HCT116 (cell line): Measurements from ENCODE around the gene FGD4. TPM values are rescaled to one million over a fixed set of nuclear protein-coding genes. Genes with fewer than 3 reads are reported as not detected.

ENCODE experiments used
- ATAC-seq: fragments of 200-7000 bp; cut with Tn5 transposase; 2 replicates; pipeline ENCODE4 v1.9.1; 2020; ENCODE audit warnings: mild to moderate bottlenecking, moderate library complexity
- BruUV-seq: library from RNA; stranded (reverse); fragments of 400-500 nt; replicated peaks from 2 replicates; lab custom pipeline; 2021; lab: Mats Ljungman, UMichigan
- CTCF ChIA-PET: fragments of 300-600 bp; sonication (Branson Sonifier 250); formaldehyde crosslinking; loops from one replicate; lab custom pipeline; 2021; ENCODE audit warnings: antibody characterized with exemption; lab: Charles Lee
- POLR2A ChIA-PET: fragments of 300-600, 350-600 bp; sonication (Branson Sonifier 250); formaldehyde crosslinking; loops from one replicate; lab custom pipeline; 2021; ENCODE audit warnings: antibody characterized with exemption; lab: Charles Lee
- RAD21 ChIA-PET, 2 experiments: fragments of 300-600 bp; sonication (Branson Sonifier 250); formaldehyde crosslinking; loops; one replicate each; lab custom pipeline; 2023; ENCODE audit warnings: low total read pairs in 2 of 2; ENCODE audit not compliant: uncharacterized antibody in 2 of 2, unreplicated experiment in 2 of 2, low non-redundant PET in 1 of 2; lab: Charles Lee
- DNase-seq: peaks from one replicate; pipeline ENCODE4 v3.0.0-alpha.2; 2010; ENCODE audit warnings: low read depth, low spot score
- H2AFZ ChIP-seq: fragments of 200-600 bp; shearing (Covaris generic), sonication (generic); 2 replicates; pipeline ENCODE4 v1.6.1; 2017; ENCODE audit warnings: low read depth, mixed run types, mixed read lengths, antibody characterized with exemption, low read length; ENCODE audit not compliant: poor library complexity, severe bottlenecking
- H3K27ac ChIP-seq: 2 replicates; pipeline ENCODE4 v1.5.1; 2012; ENCODE audit warnings: low read depth, low read length
- H3K27me3 ChIP-seq: fragments of 200-600 bp; sonication (generic); 2 replicates; pipeline ENCODE4 v1.6.1; 2016; ENCODE audit warnings: mixed run types, low read length, mixed read lengths; ENCODE audit not compliant: insufficient read depth
- H3K36me3 ChIP-seq, 2 experiments: fragments of 200-500 bp in 1 of 2; fragments of 200-600 bp in 1 of 2; sonication (Bioruptor generic) in 1 of 2; sonication (generic) in 1 of 2; 2 replicates each; pipeline versions ENCODE4 v1.5.1 to v1.6.1; 2014 to 2016; ENCODE audit warnings: low read length in 2 of 2, inconsistent platforms in 1 of 2, mixed read lengths in 1 of 2, mixed run types in 1 of 2; ENCODE audit not compliant: insufficient read depth in 2 of 2, control insufficient read depth in 1 of 2
- H3K4me1 ChIP-seq, 2 experiments: fragments of 200-600 bp in 1 of 2; sonication (generic) in 1 of 2; 2 replicates each; pipeline versions ENCODE4 v1.5.1 to v1.6.1; 2012 to 2017; ENCODE audit warnings: low read length in 2 of 2, inconsistent platforms in 1 of 2, mild to moderate bottlenecking in 1 of 2, mixed read lengths in 1 of 2, mixed run types in 1 of 2, moderate library complexity in 1 of 2; ENCODE audit not compliant: insufficient read depth in 2 of 2, control insufficient read depth in 1 of 2
- H3K4me2 ChIP-seq: fragments of 200-600 bp; sonication (generic); 2 replicates; pipeline ENCODE4 v1.6.1; 2017; ENCODE audit warnings: mixed run types, low read length, mixed read lengths
- H3K4me3 ChIP-seq, 2 experiments: fragments of 200-600 bp in 1 of 2; sonication (generic) in 1 of 2; replicated peaks in 1 of 2; 2 replicates each; pipeline ENCODE4 v1.5.1; 2011 to 2016; ENCODE audit warnings: low read length in 2 of 2, control low read depth in 1 of 2, low read depth in 1 of 2, mild to moderate bottlenecking in 1 of 2, mixed read lengths in 1 of 2, mixed run types in 1 of 2
- H3K79me2 ChIP-seq: fragments of 200-600 bp; sonication (generic); 2 replicates; pipeline ENCODE4 v1.6.1; 2017; ENCODE audit warnings: mild to moderate bottlenecking, mixed run types, low read length, moderate library complexity, mixed read lengths; ENCODE audit not compliant: insufficient read depth
- H3K9ac ChIP-seq: fragments of 200-600 bp; sonication (generic); 2 replicates; pipeline ENCODE4 v1.6.1; 2016; ENCODE audit warnings: low read length, mixed read lengths
- H3K9me2 ChIP-seq: fragments of 200-600 bp; sonication (generic), shearing (Covaris generic); 2 replicates; pipeline ENCODE4 v1.6.1; 2017; ENCODE audit warnings: mixed run types, mild to moderate bottlenecking, moderate library complexity; ENCODE audit not compliant: insufficient read depth
- H3K9me3 ChIP-seq, 2 experiments: fragments of 200-500 bp in 1 of 2; fragments of 200-600 bp in 1 of 2; sonication (Bioruptor generic) in 1 of 2; sonication (generic) in 1 of 2; 2 replicates each; pipeline ENCODE4 v1.6.1; 2014 to 2017; ENCODE audit warnings: low read length in 2 of 2, mixed read lengths in 2 of 2, inconsistent platforms in 1 of 2, low read depth in 1 of 2, mild to moderate bottlenecking in 1 of 2, mixed run types in 1 of 2, moderate library complexity in 1 of 2; ENCODE audit not compliant: control insufficient read depth in 1 of 2, insufficient read depth in 1 of 2
- H4K20me1 ChIP-seq: fragments of 200-600 bp; sonication (generic), shearing (Covaris generic); 2 replicates; pipeline ENCODE4 v1.6.1; 2017; ENCODE audit warnings: mixed run types, mild to moderate bottlenecking, moderate library complexity; ENCODE audit not compliant: insufficient read depth
- ATF3 ChIP-seq: IDR thresholded peaks from 2 replicates; pipeline ENCODE4 v1.6.1; 2012
- EZH2phosphoT487 ChIP-seq: fragments of 200-600 bp; IDR thresholded peaks from 2 replicates; pipeline ENCODE4 v1.6.1; 2018; ENCODE audit warnings: antibody characterized with exemption, borderline replicate concordance
- FOSL1 ChIP-seq: IDR thresholded peaks from 2 replicates; pipeline ENCODE4 v1.6.1; 2012; ENCODE audit warnings: low read depth
- MAX ChIP-seq: IDR thresholded peaks from 2 replicates; pipeline ENCODE4 v1.6.1; 2012
- SP1 ChIP-seq: IDR thresholded peaks from 2 replicates; pipeline ENCODE4 v1.6.1; 2012; ENCODE audit warnings: low read depth
- ZFX ChIP-seq: fragments of 450-650 bp; IDR thresholded peaks from 2 replicates; pipeline ENCODE4 v1.6.1; 2017
- intact Hi-C: fragments of 100-400 bp; cut with micrococcal nuclease; formaldehyde crosslinking; loops from 2 replicates; pipeline ENCODE4 v1.10.0; 2022
- total RNA-seq: library from RNA; stranded (reverse); gene quantifications from one replicate; pipeline ENCODE4 v1.2.1, GENCODE V29; 2021; ENCODE audit not compliant: unreplicated experiment

Gene FGD4
- total RNA-seq, 1 experiment from 2014 or later = 7.7 TPM

DNA sequence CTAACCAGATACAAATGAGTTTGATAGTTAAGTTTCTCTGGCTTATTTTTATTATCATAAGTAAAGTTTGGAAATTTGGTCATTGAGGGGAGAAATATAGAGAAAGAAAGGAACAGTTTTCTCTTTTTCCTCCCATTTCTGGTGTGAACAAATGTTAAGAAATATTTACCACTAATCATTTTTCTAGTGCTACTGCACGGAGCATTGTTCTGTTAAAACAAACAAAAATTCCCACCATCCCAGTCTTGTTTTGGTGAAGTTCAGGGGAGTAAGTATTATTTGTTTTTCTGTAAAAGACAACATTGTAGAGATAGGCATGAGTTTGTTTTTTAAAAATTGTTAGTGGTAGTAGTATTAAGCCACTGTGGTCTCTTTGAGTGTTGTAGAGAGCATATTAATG lies 135.3 kb downstream of the FGD4 start:
- CTCF ChIA-PET = no interaction called here
- intact Hi-C loops = no loop called here
- no peaks in the 10 kb centered on the region for H3K4me1 ChIP-seq
- H2AFZ ChIP-seq = no peak overlapping the region
- no TSS peak for BruUV-seq
- H3K79me2 ChIP-seq = no peaks in the 10 kb centered on the region
- no peaks in the 10 kb centered on the region for H4K20me1 ChIP-seq
- H3K9me2 ChIP-seq = no peaks in the 10 kb centered on the region
- H3K9ac ChIP-seq = no peak overlapping the region
- ATAC-seq (no peak), DNase-seq (no peak)
- H3K4me3 ChIP-seq = no peak overlapping the region
- no peak overlapping the region for H3K4me2 ChIP-seq
- H3K36me3 ChIP-seq = no peaks in the 10 kb centered on the region
- H3K27me3 ChIP-seq = no peaks in the 10 kb centered on the region
- RAD21 ChIA-PET = no interaction called here
- TF ChIP-seq MAX (no peak), EZH2phosphoT487 (no peak), FOSL1 (no peak), SP1 (no peak)
- POLR2A ChIA-PET = no interaction called here
- H3K9me3 ChIP-seq = no peaks in the 10 kb centered on the region
- H3K27ac ChIP-seq = no peak overlapping the region

DNA sequence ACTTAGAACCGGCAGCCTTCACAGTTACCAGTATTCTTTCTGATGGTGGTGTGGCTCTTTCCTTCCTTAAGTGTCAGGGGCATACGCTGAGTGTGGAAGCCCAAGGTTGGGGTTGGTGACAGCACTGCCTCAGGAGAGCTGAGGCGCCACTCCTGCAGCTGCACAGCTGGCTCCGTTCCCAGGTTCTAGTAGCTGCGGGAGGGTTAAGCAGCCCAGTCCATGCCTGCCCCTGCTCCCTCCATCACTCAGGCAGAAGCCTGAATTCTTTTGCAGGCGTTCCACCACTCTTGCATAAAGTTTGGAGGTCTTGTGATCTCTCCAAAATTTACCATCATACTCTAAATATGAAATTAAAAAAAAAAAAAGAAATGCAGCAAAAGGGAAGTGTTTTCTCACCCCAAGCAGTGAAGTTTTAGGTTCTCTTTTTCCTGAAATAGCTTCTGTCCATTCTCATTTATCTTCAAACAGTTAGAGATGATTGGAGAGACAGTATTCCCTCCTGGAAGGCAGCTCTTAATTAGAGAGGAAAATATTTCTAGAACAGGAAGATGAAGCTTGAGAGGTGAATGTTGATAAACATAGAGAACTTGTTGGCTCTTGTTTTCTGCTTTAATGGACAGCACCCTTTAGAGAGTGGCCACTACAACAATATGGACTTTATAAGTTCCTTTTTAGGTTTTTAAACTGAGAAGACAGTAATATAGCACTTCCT lies 136.1 kb downstream of the FGD4 start:
- CTCF ChIA-PET = no interaction called here
- Histone ChIP-seq H3K4me3 (no peak overlapping the region), H3K9me2 (no peaks in the 10 kb centered on the region), H3K4me1 (no peaks in the 10 kb centered on the region), H3K79me2 (no peaks in the 10 kb centered on the region), H3K27ac (no peak overlapping the region), H3K36me3 (no peaks in the 10 kb centered on the region), H3K27me3 (no peaks in the 10 kb centered on the region), H4K20me1 (no peaks in the 10 kb centered on the region), H3K9ac (no peak overlapping the region), H3K4me2 (no peak overlapping the region), H2AFZ (no peak overlapping the region), H3K9me3 (no peaks in the 10 kb centered on the region)
- RAD21 ChIA-PET = no interaction called here
- no TSS peak for BruUV-seq
- ATAC-seq (peak; percentile 59; the same call in 1 of the 2 replicates), DNase-seq (no peak)
- TF ChIP-seq ZFX (no peak), EZH2phosphoT487 (no peak), ATF3 (no peak), SP1 (no peak)
- intact Hi-C loops = no loop called here
- POLR2A ChIA-PET = no interaction called here
